ENCODE measurements around the gene GINS3. TPM values are rescaled to one million over a fixed set of nuclear protein-coding genes. Genes with fewer than 3 reads are reported as not detected.

Gene GINS3
- total and polyA plus RNA-seq, 2 experiments from 2014 or later: 2.1 to 3.0 TPM

DNA sequence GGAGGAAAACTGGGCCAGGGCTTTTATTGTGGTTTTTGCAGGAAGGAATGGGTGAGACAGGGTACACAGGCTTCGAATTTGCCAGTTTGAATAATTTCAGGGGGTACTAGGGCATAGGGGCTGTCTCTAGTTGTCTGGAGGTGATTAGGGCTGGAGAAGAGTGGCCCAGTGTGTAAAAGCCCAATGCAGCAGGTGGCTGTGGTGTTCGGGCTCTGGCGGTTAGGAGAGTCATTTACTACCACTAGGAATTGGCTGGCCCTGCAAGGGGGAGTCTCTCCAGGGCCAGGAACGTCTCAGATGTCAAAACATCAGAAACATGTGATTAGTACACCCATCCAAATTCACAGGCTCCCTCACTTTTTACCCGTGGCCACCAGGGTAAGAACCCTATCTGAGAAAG is 50.3 kb downstream of the GINS3 start:
- no peak for DNase-seq (ENCODE audit: low spot score)
- H3K9me3 ChIP-seq (ENCODE audit: low read depth): no peaks in the 10 kb centered on the region
- H4K20me1 ChIP-seq (ENCODE audit: insufficient read depth, poor library complexity, severe bottlenecking): no peaks in the 10 kb centered on the region
- H3K27me3 ChIP-seq: peaks cover 2% of the 10 kb centered on the region
- no peak for TF ChIP-seq EZH2 (IDR thresholded peaks at IDR 0.05; ENCODE audit: borderline replicate concordance)
- TF ChIP-seq EZH2phosphoT487 (IDR thresholded peaks at IDR 0.05; ENCODE audit: low read depth, severe bottlenecking, unreplicated experiment): no peak
- TF ChIP-seq, protein P1, sequence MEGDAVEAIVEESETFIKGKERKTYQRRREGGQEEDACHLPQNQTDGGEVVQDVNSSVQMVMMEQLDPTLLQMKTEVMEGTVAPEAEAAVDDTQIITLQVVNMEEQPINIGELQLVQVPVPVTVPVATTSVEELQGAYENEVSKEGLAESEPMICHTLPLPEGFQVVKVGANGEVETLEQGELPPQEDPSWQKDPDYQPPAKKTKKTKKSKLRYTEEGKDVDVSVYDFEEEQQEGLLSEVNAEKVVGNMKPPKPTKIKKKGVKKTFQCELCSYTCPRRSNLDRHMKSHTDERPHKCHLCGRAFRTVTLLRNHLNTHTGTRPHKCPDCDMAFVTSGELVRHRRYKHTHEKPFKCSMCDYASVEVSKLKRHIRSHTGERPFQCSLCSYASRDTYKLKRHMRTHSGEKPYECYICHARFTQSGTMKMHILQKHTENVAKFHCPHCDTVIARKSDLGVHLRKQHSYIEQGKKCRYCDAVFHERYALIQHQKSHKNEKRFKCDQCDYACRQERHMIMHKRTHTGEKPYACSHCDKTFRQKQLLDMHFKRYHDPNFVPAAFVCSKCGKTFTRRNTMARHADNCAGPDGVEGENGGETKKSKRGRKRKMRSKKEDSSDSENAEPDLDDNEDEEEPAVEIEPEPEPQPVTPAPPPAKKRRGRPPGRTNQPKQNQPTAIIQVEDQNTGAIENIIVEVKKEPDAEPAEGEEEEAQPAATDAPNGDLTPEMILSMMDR (IDR thresholded peaks at IDR 0.05; ENCODE audit: poor library complexity): no peak
- no peaks in the 10 kb centered on the region for H3K36me3 ChIP-seq (replicated peaks; ENCODE audit: insufficient read depth, low read depth)
- no peaks in the 10 kb centered on the region for H3K4me1 ChIP-seq (ENCODE audit: insufficient read depth)
- H3K79me2 ChIP-seq: no peaks in the 10 kb centered on the region
- H3K4me3 ChIP-seq: no peak overlapping the region
- H3K4me2 ChIP-seq: no peak overlapping the region
- no peak overlapping the region for H2AFZ ChIP-seq
- H3K9me2 ChIP-seq (replicated peaks; ENCODE audit: insufficient read depth): no peaks in the 10 kb centered on the region
- 71% methylated on average over 5 of the region's 5 CpGs for WGBS (ENCODE audit: low lambda C conversion rate, missing lambda C conversion rate)
- no peak overlapping the region for H3K27ac ChIP-seq

GRCh38 chr16:58443783-58444182 is 51.5 kb downstream of the GINS3 start:
- Histone ChIP-seq H4K20me1 (ENCODE audit: insufficient read depth, poor library complexity, severe bottlenecking) (no peaks in the 10 kb centered on the region), H3K79me2 (no peaks in the 10 kb centered on the region), H3K9me2 (replicated peaks; ENCODE audit: insufficient read depth) (no peaks in the 10 kb centered on the region), H3K36me3 (replicated peaks; ENCODE audit: insufficient read depth, low read depth) (no peaks in the 10 kb centered on the region), H3K4me1 (ENCODE audit: insufficient read depth) (no peaks in the 10 kb centered on the region), H2AFZ (no peak overlapping the region), H3K4me2 (no peak overlapping the region), H3K27me3 (peaks cover 2% of the 10 kb centered on the region), H3K4me3 (no peak overlapping the region), H3K27ac (no peak overlapping the region), H3K9me3 (ENCODE audit: low read depth) (no peaks in the 10 kb centered on the region)
- TF ChIP-seq EZH2 (IDR thresholded peaks at IDR 0.05; ENCODE audit: borderline replicate concordance): no peak
- no peak for TF ChIP-seq EZH2phosphoT487 (IDR thresholded peaks at IDR 0.05; ENCODE audit: low read depth, severe bottlenecking, unreplicated experiment)
- TF ChIP-seq, protein P1 (IDR thresholded peaks at IDR 0.05; ENCODE audit: poor library complexity): no peak
- WGBS (ENCODE audit: low lambda C conversion rate, missing lambda C conversion rate): 36% methylated on average over 4 of the region's 4 CpGs
- no peak for DNase-seq (ENCODE audit: low spot score)

DNA sequence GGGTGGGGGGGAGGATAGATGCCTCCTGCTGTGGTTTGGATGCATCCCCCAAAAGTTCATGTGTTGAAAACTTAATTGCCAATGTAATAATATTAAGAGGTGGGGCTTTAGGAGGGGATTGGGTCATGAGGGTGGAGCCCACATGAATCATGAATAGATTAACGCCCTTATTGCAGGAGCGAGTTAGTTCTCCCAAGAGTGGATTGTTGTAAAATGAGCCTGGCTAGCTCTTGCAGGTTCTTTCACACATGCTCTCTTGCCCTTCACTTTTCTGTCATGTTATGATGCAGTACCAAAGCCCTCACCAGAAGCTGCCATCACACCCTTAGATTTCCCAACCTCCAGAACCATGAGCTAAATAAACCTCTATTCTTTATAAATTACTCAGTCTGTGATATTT is 52.0 kb downstream of the GINS3 start:
- Histone ChIP-seq H3K36me3 (replicated peaks; ENCODE audit: insufficient read depth, low read depth) (no peaks in the 10 kb centered on the region), H3K4me2 (no peak overlapping the region), H3K9me3 (ENCODE audit: low read depth) (no peaks in the 10 kb centered on the region), H3K27me3 (peaks cover 2% of the 10 kb centered on the region), H4K20me1 (ENCODE audit: insufficient read depth, poor library complexity, severe bottlenecking) (no peaks in the 10 kb centered on the region), H3K4me1 (ENCODE audit: insufficient read depth) (no peaks in the 10 kb centered on the region), H3K4me3 (no peak overlapping the region), H3K79me2 (no peaks in the 10 kb centered on the region), H3K9me2 (replicated peaks; ENCODE audit: insufficient read depth) (no peaks in the 10 kb centered on the region), H3K27ac (no peak overlapping the region), H2AFZ (no peak overlapping the region)
- TF ChIP-seq, protein P1 (IDR thresholded peaks at IDR 0.05; ENCODE audit: poor library complexity): no peak
- TF ChIP-seq EZH2 (IDR thresholded peaks at IDR 0.05; ENCODE audit: borderline replicate concordance): no peak
- no peak for TF ChIP-seq EZH2phosphoT487 (IDR thresholded peaks at IDR 0.05; ENCODE audit: low read depth, severe bottlenecking, unreplicated experiment)
- WGBS (ENCODE audit: low lambda C conversion rate, missing lambda C conversion rate): 88% methylated on average over 2 of the region's 2 CpGs
- DNase-seq (ENCODE audit: low spot score): no peak

- 27% methylated on average over 2 of the region's 2 CpGs for WGBS (ENCODE audit: low lambda C conversion rate, missing lambda C conversion rate)
- no peaks in the 10 kb centered on the region for H3K36me3 ChIP-seq (replicated peaks; ENCODE audit: insufficient read depth, low read depth)
These were observed 56.6 kb downstream of the GINS3 start for GRCh38 chr16:58448890-58449289.

More at GRCh38 chr16:58448890-58449289, 56.6 kb downstream of the GINS3 start:
- no peak overlapping the region for H3K27ac ChIP-seq
- no peak for DNase-seq (ENCODE audit: low spot score)
- no peaks in the 10 kb centered on the region for H4K20me1 ChIP-seq (ENCODE audit: insufficient read depth, poor library complexity, severe bottlenecking)
- H3K9me3 ChIP-seq (ENCODE audit: low read depth): no peaks in the 10 kb centered on the region
- no peak overlapping the region for H3K4me3 ChIP-seq
- H3K9me2 ChIP-seq (replicated peaks; ENCODE audit: insufficient read depth): no peaks in the 10 kb centered on the region
- peaks cover 12% of the 10 kb centered on the region for H3K27me3 ChIP-seq
- no peaks in the 10 kb centered on the region for H3K79me2 ChIP-seq
- no peak overlapping the region for H2AFZ ChIP-seq
- no peak overlapping the region for H3K4me2 ChIP-seq
- TF ChIP-seq, protein P1 (IDR thresholded peaks at IDR 0.05; ENCODE audit: poor library complexity): no peak
- TF ChIP-seq EZH2 (IDR thresholded peaks at IDR 0.05; ENCODE audit: borderline replicate concordance): no peak
- TF ChIP-seq EZH2phosphoT487 (IDR thresholded peaks at IDR 0.05; ENCODE audit: low read depth, severe bottlenecking, unreplicated experiment): no peak
- no peaks in the 10 kb centered on the region for H3K4me1 ChIP-seq (ENCODE audit: insufficient read depth)
